Stimulated activated CD8-positive, alpha-beta memory T cell treated with anti-CD3 and anti-CD28 coated beads, Interleukin-15, amount 100 ng/mL, for 48 hours (primary cell): ENCODE data around the gene COL7A1.

Source experiments
- DNase-seq, 2 donors: peaks; one replicate each; pipeline ENCODE4 v3.0.0-alpha.2; 2020; ENCODE audit warnings: low read depth in 2 of 2

The COL7A1 gene

GRCh38 chr3:48595075-48595525, at the start of gene COL7A1:
Gene COL7A1, minus strand, starts transcription at chr3:48595329. Its CDS starts 170 bp downstream, at chr3:48595159.
- DNase-seq, result no peak

GRCh38 chr3:48642605-48643004, 47.5 kb upstream of the COL7A1 start:
- no peak for DNase-seq

- no peak for DNase-seq
Measured at GRCh38 chr3:48641396-48641795, 46.3 kb upstream of the COL7A1 start.

- DNase-seq, result no peak
Measured at GRCh38 chr3:48639944-48640606, 44.9 kb upstream of the COL7A1 start.

GRCh38 chr3:48637305-48637704, 42.2 kb upstream of the COL7A1 start:
- no peak for DNase-seq

- no peak for DNase-seq
Measured at GRCh38 chr3:48636149-48636655, 41.1 kb upstream of the COL7A1 start.

GRCh38 chr3:48635222-48636021, 40.3 kb upstream of the COL7A1 start, which contains the start of gene SLC26A6:
Gene SLC26A6, minus strand, starts transcription at chr3:48635461. Its CDS starts 68 bp downstream, at chr3:48635393.
- DNase-seq, result peak; percentile 95

GRCh38 chr3:48634661-48635221, 39.6 kb upstream of the COL7A1 start:
- DNase-seq, result peak; percentile 43 to 56

- DNase-seq, result no peak
Measured at GRCh38 chr3:48633743-48634142, 38.6 kb upstream of the COL7A1 start.

- no peak for DNase-seq
Measured at GRCh38 chr3:48633256-48633655, 38.1 kb upstream of the COL7A1 start.

GRCh38 chr3:48631516-48632448, 36.7 kb upstream of the COL7A1 start:
- DNase-seq, result no peak

- no peak for DNase-seq
Measured at GRCh38 chr3:48630833-48631232, 35.7 kb upstream of the COL7A1 start.

GRCh38 chr3:48630407-48630806, 35.3 kb upstream of the COL7A1 start:
- no peak for DNase-seq

GRCh38 chr3:48629894-48630293, 34.8 kb upstream of the COL7A1 start:
- no peak for DNase-seq

- DNase-seq, result no peak
Measured at GRCh38 chr3:48628277-48629017, 33.3 kb upstream of the COL7A1 start.

GRCh38 chr3:48625600-48625999, 30.5 kb upstream of the COL7A1 start:
- DNase-seq, result no peak

GRCh38 chr3:48624767-48625166, 29.6 kb upstream of the COL7A1 start:
- DNase-seq, result no peak

GRCh38 chr3:48623851-48624547, 28.9 kb upstream of the COL7A1 start:
- DNase-seq, result no peak

- DNase-seq, result no peak
Measured at GRCh38 chr3:48621461-48621869, 26.3 kb upstream of the COL7A1 start, which contains the start of gene TMEM89. Gene TMEM89, minus strand, starts transcription at chr3:48621769. Its CDS starts 13 bp downstream, at chr3:48621756.
